K562 (cell line): Measurements from ENCODE around the gene ZGLP1. TPM values are rescaled to one million over a fixed set of nuclear protein-coding genes. Genes with fewer than 3 reads are reported as not detected.

Source experiments
- BCOR ChIP-seq: fragments of 450-650 bp; IDR thresholded peaks from 2 replicates; pipeline ENCODE4 v1.6.1; 2016
- ESRRB ChIP-seq: fragments of 250-450 bp; sonication (Bioruptor Pico); IDR thresholded peaks from 2 replicates; pipeline ENCODE4 v1.5.0; 2020; ENCODE audit warnings: mild to moderate bottlenecking, moderate library complexity, borderline replicate concordance
- HEY1 ChIP-seq: fragments of 250-450 bp; sonication (Bioruptor Pico); IDR thresholded peaks from 2 replicates; pipeline ENCODE4 v1.5.0; 2020; ENCODE audit warnings: mild to moderate bottlenecking, moderate library complexity, borderline replicate concordance
- NBN ChIP-seq: fragments of 450-650 bp; IDR thresholded peaks from 2 replicates; pipeline ENCODE4 v1.6.1; 2016; ENCODE audit warnings: low read depth, mild to moderate bottlenecking
- PHF20 ChIP-seq: fragments of 450-650 bp; IDR thresholded peaks from 2 replicates; pipeline ENCODE4 v1.6.1; 2018; ENCODE audit not compliant: partially characterized antibody
- SAFB ChIP-seq: fragments of 200-400 bp; formaldehyde crosslinking; IDR thresholded peaks from 2 replicates; pipeline ENCODE4 v1.6.1; 2017; ENCODE audit warnings: low read depth, low read length, borderline replicate concordance
- SREBF2 ChIP-seq: sonication (generic); formaldehyde crosslinking; IDR thresholded peaks from 2 replicates; pipeline ENCODE4 v1.4.0; 2020; ENCODE audit warnings: mild to moderate bottlenecking, missing genetic modification reagents
- ZNF133 ChIP-seq: fragments of 250-450 bp; sonication (Bioruptor Pico); IDR thresholded peaks from 2 replicates; pipeline ENCODE4 v1.4.0; 2020; ENCODE audit warnings: mild to moderate bottlenecking
- ZNF707 ChIP-seq: fragments of 250-450 bp; sonication (Bioruptor Pico); conservative IDR thresholded peaks from 2 replicates; pipeline ENCODE4 v1.8.0; 2022; ENCODE audit warnings: inconsistent platforms, mild to moderate bottlenecking, moderate library complexity
- polyA plus RNA-seq, 8 experiments: library from polyadenylated mRNA; depleted of rRNA in 4 of 8; stranded (reverse) in 5 of 8; unstranded in 3 of 8; fragments of >200 nt; fragmentation: Nextera tagmentation in 2 of 8; fragmentation: Illumina TruSeq in 1 of 8; extraction: Ambion mirVana in 2 of 8; extraction: Trizol in 1 of 8; gene quantifications; 2 replicates each; pipeline versions ENCODE4 v1.2.1 to v1.2.3, GENCODE V29; 2011 to 2014; ENCODE audit warnings: inconsistent platforms in 1 of 8, missing spikeins in 1 of 8
- total RNA-seq, 7 experiments: library from RNA; depleted of rRNA in 6 of 7; stranded (reverse); fragments of >200 nt in 6 of 7; fragmentation: Illumina TruSeq in 2 of 7; extraction: Trizol in 2 of 7; gene quantifications; 2 replicates each; pipeline versions ENCODE4 v1.2.1 to v1.2.3, GENCODE V29; 2011 to 2021; ENCODE audit warnings: low replicate concordance in 1 of 7
- TF ChIP-seq, protein P1 (sequence below), 2 experiments: fragments of 150-350 bp in 1 of 2; IDR thresholded peaks; 2 replicates each; pipeline ENCODE4 v1.6.1; 2012 to 2016; ENCODE audit warnings: low read depth in 2 of 2, low read length in 2 of 2, mild to moderate bottlenecking in 1 of 2, moderate library complexity in 1 of 2
- TF ChIP-seq, protein P2 (sequence below): fragments of 450-650 bp; IDR thresholded peaks from 2 replicates; pipeline ENCODE4 v1.7.0; 2016; ENCODE audit warnings: borderline replicate concordance
- TF ChIP-seq, protein P3 (sequence below): fragments of 450-650 bp; IDR thresholded peaks from 2 replicates; pipeline ENCODE4 v1.6.1; 2016; ENCODE audit warnings: antibody characterized with exemption

Gene ZGLP1
- total and polyA plus RNA-seq, 9 of the 15 experiments (the other 6 are each of a cell fraction or from before 2014, with no cell fraction given): 0.24 to 4.5 (median 2.2) TPM

DNA sequence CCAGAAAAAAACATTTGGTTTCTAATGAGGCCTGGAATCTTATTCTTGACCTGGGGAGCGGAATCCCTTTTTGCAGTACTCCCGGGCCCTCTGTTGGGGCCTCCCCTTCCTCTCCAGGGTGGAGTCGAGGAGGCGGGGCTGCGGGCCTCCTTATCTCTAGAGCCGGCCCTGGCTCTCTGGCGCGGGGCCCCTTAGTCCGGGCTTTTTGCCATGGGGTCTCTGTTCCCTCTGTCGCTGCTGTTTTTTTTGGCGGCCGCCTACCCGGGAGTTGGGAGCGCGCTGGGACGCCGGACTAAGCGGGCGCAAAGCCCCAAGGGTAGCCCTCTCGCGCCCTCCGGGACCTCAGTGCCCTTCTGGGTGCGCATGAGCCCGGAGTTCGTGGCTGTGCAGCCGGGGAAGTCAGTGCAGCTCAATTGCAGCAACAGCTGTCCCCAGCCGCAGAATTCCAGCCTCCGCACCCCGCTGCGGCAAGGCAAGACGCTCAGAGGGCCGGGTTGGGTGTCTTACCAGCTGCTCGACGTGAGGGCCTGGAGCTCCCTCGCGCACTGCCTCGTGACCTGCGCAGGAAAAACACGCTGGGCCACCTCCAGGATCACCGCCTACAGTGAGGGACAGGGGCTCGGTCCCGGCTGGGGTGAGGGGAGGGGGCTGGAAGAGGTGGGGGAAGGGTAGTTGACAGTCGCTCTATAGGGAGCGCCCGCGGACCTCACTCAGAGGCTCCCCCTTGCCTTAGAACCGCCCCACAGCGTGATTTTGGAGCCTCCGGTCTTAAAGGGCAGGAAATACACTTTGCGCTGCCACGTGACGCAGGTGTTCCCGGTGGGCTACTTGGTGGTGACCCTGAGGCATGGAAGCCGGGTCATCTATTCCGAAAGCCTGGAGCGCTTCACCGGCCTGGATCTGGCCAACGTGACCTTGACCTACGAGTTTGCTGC is 22.5 kb downstream of the ZGLP1 start, which contains the start of gene ICAM4 (continued):
- TF ChIP-seq, protein P1, sequence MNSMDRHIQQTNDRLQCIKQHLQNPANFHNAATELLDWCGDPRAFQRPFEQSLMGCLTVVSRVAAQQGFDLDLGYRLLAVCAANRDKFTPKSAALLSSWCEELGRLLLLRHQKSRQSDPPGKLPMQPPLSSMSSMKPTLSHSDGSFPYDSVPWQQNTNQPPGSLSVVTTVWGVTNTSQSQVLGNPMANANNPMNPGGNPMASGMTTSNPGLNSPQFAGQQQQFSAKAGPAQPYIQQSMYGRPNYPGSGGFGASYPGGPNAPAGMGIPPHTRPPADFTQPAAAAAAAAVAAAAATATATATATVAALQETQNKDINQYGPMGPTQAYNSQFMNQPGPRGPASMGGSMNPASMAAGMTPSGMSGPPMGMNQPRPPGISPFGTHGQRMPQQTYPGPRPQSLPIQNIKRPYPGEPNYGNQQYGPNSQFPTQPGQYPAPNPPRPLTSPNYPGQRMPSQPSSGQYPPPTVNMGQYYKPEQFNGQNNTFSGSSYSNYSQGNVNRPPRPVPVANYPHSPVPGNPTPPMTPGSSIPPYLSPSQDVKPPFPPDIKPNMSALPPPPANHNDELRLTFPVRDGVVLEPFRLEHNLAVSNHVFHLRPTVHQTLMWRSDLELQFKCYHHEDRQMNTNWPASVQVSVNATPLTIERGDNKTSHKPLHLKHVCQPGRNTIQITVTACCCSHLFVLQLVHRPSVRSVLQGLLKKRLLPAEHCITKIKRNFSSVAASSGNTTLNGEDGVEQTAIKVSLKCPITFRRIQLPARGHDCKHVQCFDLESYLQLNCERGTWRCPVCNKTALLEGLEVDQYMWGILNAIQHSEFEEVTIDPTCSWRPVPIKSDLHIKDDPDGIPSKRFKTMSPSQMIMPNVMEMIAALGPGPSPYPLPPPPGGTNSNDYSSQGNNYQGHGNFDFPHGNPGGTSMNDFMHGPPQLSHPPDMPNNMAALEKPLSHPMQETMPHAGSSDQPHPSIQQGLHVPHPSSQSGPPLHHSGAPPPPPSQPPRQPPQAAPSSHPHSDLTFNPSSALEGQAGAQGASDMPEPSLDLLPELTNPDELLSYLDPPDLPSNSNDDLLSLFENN (IDR thresholded peaks at IDR 0.05; ENCODE audit: low read depth in 2 of 2, low read length in 2 of 2): no peak
- TF ChIP-seq HEY1 (CRISPR knock-in tag): no peak
- no peak for TF ChIP-seq ZNF133 (CRISPR knock-in tag)
- no peak for TF ChIP-seq NBN
- TF ChIP-seq SREBF2: no peak
- TF ChIP-seq, protein P2, sequence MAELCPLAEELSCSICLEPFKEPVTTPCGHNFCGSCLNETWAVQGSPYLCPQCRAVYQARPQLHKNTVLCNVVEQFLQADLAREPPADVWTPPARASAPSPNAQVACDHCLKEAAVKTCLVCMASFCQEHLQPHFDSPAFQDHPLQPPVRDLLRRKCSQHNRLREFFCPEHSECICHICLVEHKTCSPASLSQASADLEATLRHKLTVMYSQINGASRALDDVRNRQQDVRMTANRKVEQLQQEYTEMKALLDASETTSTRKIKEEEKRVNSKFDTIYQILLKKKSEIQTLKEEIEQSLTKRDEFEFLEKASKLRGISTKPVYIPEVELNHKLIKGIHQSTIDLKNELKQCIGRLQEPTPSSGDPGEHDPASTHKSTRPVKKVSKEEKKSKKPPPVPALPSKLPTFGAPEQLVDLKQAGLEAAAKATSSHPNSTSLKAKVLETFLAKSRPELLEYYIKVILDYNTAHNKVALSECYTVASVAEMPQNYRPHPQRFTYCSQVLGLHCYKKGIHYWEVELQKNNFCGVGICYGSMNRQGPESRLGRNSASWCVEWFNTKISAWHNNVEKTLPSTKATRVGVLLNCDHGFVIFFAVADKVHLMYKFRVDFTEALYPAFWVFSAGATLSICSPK: no peak
- TF ChIP-seq BCOR: peak; percentile 56; the same call in 1 of the 2 replicates
- no peak for TF ChIP-seq PHF20
- TF ChIP-seq ZNF707 (CRISPR knock-in tag): no peak
- peak; percentile 7; the same call in 1 of the 2 replicates for TF ChIP-seq SAFB
- TF ChIP-seq, protein P3, sequence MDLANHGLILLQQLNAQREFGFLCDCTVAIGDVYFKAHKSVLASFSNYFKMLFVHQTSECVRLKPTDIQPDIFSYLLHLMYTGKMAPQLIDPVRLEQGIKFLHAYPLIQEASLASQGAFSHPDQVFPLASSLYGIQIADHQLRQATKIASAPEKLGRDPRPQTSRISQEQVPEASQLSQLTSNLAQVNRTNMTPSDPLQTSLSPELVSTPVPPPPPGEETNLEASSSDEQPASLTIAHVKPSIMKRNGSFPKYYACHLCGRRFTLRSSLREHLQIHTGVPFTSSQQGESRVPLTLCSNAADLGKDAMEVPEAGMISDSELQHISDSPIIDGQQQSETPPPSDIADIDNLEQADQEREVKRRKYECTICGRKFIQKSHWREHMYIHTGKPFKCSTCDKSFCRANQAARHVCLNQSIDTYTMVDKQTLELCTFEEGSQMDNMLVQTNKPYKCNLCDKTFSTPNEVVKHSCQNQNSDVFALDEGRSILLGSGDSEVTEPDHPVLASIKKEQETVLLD: 0 out of 2 replicates have a peak, but pooled peaks have one; percentile 17
- no peak for TF ChIP-seq ESRRB (CRISPR knock-in tag)
